K562 (cell line): Measurements from ENCODE around the gene KCNV2. TPM values are rescaled to one million over a fixed set of nuclear protein-coding genes. Genes with fewer than 3 reads are reported as not detected.

ENCODE experiments used
- ATAC-seq: fragments of 200-7000 bp; cut with Tn5 transposase; 3 replicates; pipeline ENCODE4 v1.9.1; 2020; ENCODE audit warnings: moderate library complexity
- BruUV-seq: library from RNA; stranded (reverse); fragments of 400-500 nt; replicated peaks from 2 replicates; lab custom pipeline; 2021; lab: Mats Ljungman, UMichigan
- CTCF ChIA-PET: fragments of 300-600 bp; formaldehyde crosslinking; extraction: SDS; loops from one replicate; lab custom pipeline; 2021; ENCODE audit warnings: low intra/inter-chr PET ratio; lab: Yijun Ruan, JAX
- POLR2A ChIA-PET: fragments of 300-600, 350-650 bp; sonication (Branson Sonifier 250); formaldehyde crosslinking; extraction: SDS; loops from one replicate; lab custom pipeline; 2021; ENCODE audit warnings: antibody characterized with exemption, inconsistent platforms; lab: Yijun Ruan, JAX
- DNase-seq, 4 experiments: peaks; one replicate each; pipeline versions ENCODE4 v3.0.0 to v3.0.0-alpha.2; 2011 to 2018; ENCODE audit warnings: low spot score in 3 of 4, mixed read lengths in 3 of 4; ENCODE audit errors: extremely low read depth in 1 of 4
- FAIRE-seq: peaks from 2 replicates; lab custom pipeline; 2011; peaks lifted over from hg19 to GRCh38; lab: Jason Lieb, UNC
- H2AFZ ChIP-seq: 2 replicates; pipeline ENCODE4 v1.6.0; 2011; ENCODE audit warnings: low read depth, low read length, control low read depth, inconsistent platforms
- H3K27ac ChIP-seq: fragments of 200-600 bp; 3 replicates; pipeline ENCODE4 v1.8.0; 2011; ENCODE audit warnings: low read depth, mild to moderate bottlenecking, control low read depth, inconsistent platforms, low read length, moderate library complexity, mixed read lengths; ENCODE audit errors: extremely low read depth
- H3K27me3 ChIP-seq, 2 experiments: fragments of 300-600 bp in 1 of 2; 2 replicates in 1 of 2; 3 replicates in 1 of 2; pipeline versions ENCODE4 v1.6.0 to v1.8.0; 2011; ENCODE audit warnings: inconsistent platforms in 2 of 2, low read length in 2 of 2, mild to moderate bottlenecking in 1 of 2, mixed read lengths in 1 of 2, moderate library complexity in 1 of 2; ENCODE audit not compliant: control insufficient read depth in 2 of 2, insufficient read depth in 2 of 2
- H3K36me3 ChIP-seq: fragments of 300-600 bp; 3 replicates; pipeline ENCODE4 v1.8.0; 2011; ENCODE audit warnings: mild to moderate bottlenecking, low read length, inconsistent platforms; ENCODE audit not compliant: control insufficient read depth, insufficient read depth
- H3K4me1 ChIP-seq, 2 experiments: fragments of 200-600 bp in 1 of 2; replicated peaks in 1 of 2; 2 replicates in 1 of 2; 3 replicates in 1 of 2; pipeline versions ENCODE4 v1.5.1 to v1.8.0; 2011; ENCODE audit warnings: inconsistent platforms in 2 of 2, low read length in 2 of 2, mild to moderate bottlenecking in 1 of 2, mixed read lengths in 1 of 2, moderate library complexity in 1 of 2; ENCODE audit not compliant: control insufficient read depth in 2 of 2, insufficient read depth in 2 of 2
- H3K4me2 ChIP-seq: 2 replicates; pipeline ENCODE4 v1.6.1; 2011; ENCODE audit warnings: low read length, control low read depth, inconsistent platforms, mixed read lengths; ENCODE audit not compliant: insufficient read depth
- H3K4me3 ChIP-seq: fragments of 200-600 bp; sonication (generic), shearing (Covaris generic); 2 replicates; pipeline ENCODE4 v1.5.1; 2016; ENCODE audit warnings: control low read depth, inconsistent platforms
- H3K79me2 ChIP-seq: fragments of 200-600 bp; 3 replicates; pipeline ENCODE4 v1.8.0; 2011; ENCODE audit warnings: low read length, inconsistent platforms; ENCODE audit not compliant: control insufficient read depth, insufficient read depth
- H3K9ac ChIP-seq, 2 experiments: 2 replicates each; pipeline versions ENCODE4 v1.6.0 to v1.6.1; 2011; ENCODE audit warnings: low read depth in 2 of 2, low read length in 2 of 2, control low read depth in 1 of 2, inconsistent platforms in 1 of 2, mild to moderate bottlenecking in 1 of 2, mixed read lengths in 1 of 2; ENCODE audit not compliant: insufficient read depth in 1 of 2
- H3K9me1 ChIP-seq: one replicate; pipeline ENCODE4 v1.6.0; 2011; ENCODE audit warnings: inconsistent platforms, mild to moderate bottlenecking, low read length, moderate library complexity; ENCODE audit not compliant: control insufficient read depth, insufficient read depth
- H3K9me3 ChIP-seq: replicated peaks from 2 replicates; pipeline ENCODE4 v1.5.1; 2011; ENCODE audit warnings: low read depth, low read length, inconsistent platforms; ENCODE audit not compliant: control insufficient read depth, insufficient read depth
- H4K20me1 ChIP-seq: replicated peaks from 2 replicates; pipeline ENCODE4 v1.6.1; 2011; ENCODE audit warnings: low read length, inconsistent platforms, mixed read lengths; ENCODE audit not compliant: control insufficient read depth, insufficient read depth
- BDP1 ChIP-seq: IDR thresholded peaks from 3 replicates; pipeline ENCODE4 v1.6.1; 2011; ENCODE audit not compliant: insufficient read length, insufficient read depth
- DMBX1 ChIP-seq: fragments of 250-450 bp; sonication (Bioruptor Pico); IDR thresholded peaks from 2 replicates; pipeline ENCODE4 v1.8.0; 2022; ENCODE audit warnings: inconsistent platforms, mild to moderate bottlenecking, moderate library complexity, borderline replicate concordance
- ESRRB ChIP-seq: fragments of 250-450 bp; sonication (Bioruptor Pico); IDR thresholded peaks from 2 replicates; pipeline ENCODE4 v1.5.0; 2020; ENCODE audit warnings: mild to moderate bottlenecking, moderate library complexity, borderline replicate concordance
- HCFC1 ChIP-seq: IDR thresholded peaks from 2 replicates; pipeline ENCODE4 v1.6.1; 2012; ENCODE audit warnings: low read depth, low read length, improper control_type of control experiment
- HNRNPL ChIP-seq: fragments of 200-400 bp; formaldehyde crosslinking; IDR thresholded peaks from 2 replicates; pipeline ENCODE4 v1.6.1; 2017; ENCODE audit warnings: low read depth, mild to moderate bottlenecking, low read length
- JUNB ChIP-seq: fragments of 450-650 bp; formaldehyde crosslinking; conservative IDR thresholded peaks from 2 replicates; pipeline ENCODE4 v1.4.0; 2020; ENCODE audit warnings: mild to moderate bottlenecking
- L3MBTL2 ChIP-seq: fragments of 450-650 bp; IDR thresholded peaks from 2 replicates; pipeline ENCODE4 v1.6.1; 2016; ENCODE audit warnings: mild to moderate bottlenecking, moderate library complexity
- NBN ChIP-seq: fragments of 450-650 bp; IDR thresholded peaks from 2 replicates; pipeline ENCODE4 v1.6.1; 2016; ENCODE audit warnings: low read depth, mild to moderate bottlenecking
- NCOA4 ChIP-seq: fragments of 450-650 bp; IDR thresholded peaks from 2 replicates; pipeline ENCODE4 v1.6.1; 2018; ENCODE audit warnings: mild to moderate bottlenecking; ENCODE audit not compliant: partially characterized antibody
- NFRKB ChIP-seq: fragments of 450-650 bp; IDR thresholded peaks from 2 replicates; pipeline ENCODE4 v1.6.1; 2016; ENCODE audit warnings: low read depth
- PHTF2 ChIP-seq: fragments of 250-450 bp; sonication (Bioruptor Pico); IDR thresholded peaks from 2 replicates; pipeline ENCODE4 v1.5.0; 2021; ENCODE audit warnings: mild to moderate bottlenecking
- TRIM28 ChIP-seq: fragments of 450-650 bp; IDR thresholded peaks from 2 replicates; pipeline ENCODE4 v1.6.1; 2017
- ZFP30 ChIP-seq: fragments of 250-450 bp; sonication (Bioruptor Pico); IDR thresholded peaks from 2 replicates; pipeline ENCODE4 v1.8.0; 2022; ENCODE audit warnings: moderate library complexity, mild to moderate bottlenecking, inconsistent platforms, borderline replicate concordance
- ZNF277 ChIP-seq: fragments of 250-450 bp; sonication (Bioruptor Pico); IDR thresholded peaks from 2 replicates; pipeline ENCODE4 v1.8.0; 2022; ENCODE audit warnings: inconsistent platforms, mild to moderate bottlenecking, moderate library complexity, borderline replicate concordance
- ZNF444 ChIP-seq: fragments of 250-450 bp; sonication (Bioruptor Pico); IDR thresholded peaks from 2 replicates; pipeline ENCODE4 v1.4.0; 2020; ENCODE audit warnings: mild to moderate bottlenecking, moderate library complexity
- ZNF639 ChIP-seq, 2 experiments: fragments of 200-800 bp in 1 of 2; sonication (Bioruptor generic) in 1 of 2; sonication (generic) in 1 of 2; formaldehyde crosslinking in 1 of 2; IDR thresholded peaks in 1 of 2; conservative IDR thresholded peaks in 1 of 2; 2 replicates each; pipeline versions ENCODE4 v1.5.0 to v1.6.1; 2016 to 2020; ENCODE audit warnings: missing compliant biosample characterization in 1 of 2, missing genetic modification characterization in 1 of 2, missing genetic modification reagents in 1 of 2
- WGBS: fragments of 100-300 bp; shearing (Covaris generic); methylation state at CpG from one replicate; pipeline ENCODE4 v1.1.6; 2016; ENCODE audit warnings: low coverage, mixed read lengths; ENCODE audit not compliant: insufficient coverage; ENCODE audit errors: missing lambda C conversion rate; 5-methylcytosine and 5-hydroxymethylcytosine counted together
- in situ Hi-C: fragments of 300-500 bp; cut with MboI; formaldehyde crosslinking; loops from 4 replicates; pipeline ENCODE4 v1.15.0; 2018; ENCODE audit warnings: inconsistent platforms, mixed read lengths
- intact Hi-C: fragments of 100-400 bp; cut with micrococcal nuclease; formaldehyde crosslinking; loops from 2 replicates; pipeline ENCODE4 v1.14.2; 2022
- polyA plus RNA-seq, 8 experiments: library from polyadenylated mRNA; depleted of rRNA in 4 of 8; stranded (reverse) in 5 of 8; unstranded in 3 of 8; fragments of >200 nt; fragmentation: Nextera tagmentation in 2 of 8; fragmentation: Illumina TruSeq in 1 of 8; extraction: Ambion mirVana in 2 of 8; extraction: Trizol in 1 of 8; gene quantifications; 2 replicates each; pipeline versions ENCODE4 v1.2.1 to v1.2.3, GENCODE V29; 2011 to 2014; ENCODE audit warnings: inconsistent platforms in 1 of 8, missing spikeins in 1 of 8
- total RNA-seq, 7 experiments: library from RNA; depleted of rRNA in 6 of 7; stranded (reverse); fragments of >200 nt in 6 of 7; fragmentation: Illumina TruSeq in 2 of 7; extraction: Trizol in 2 of 7; gene quantifications; 2 replicates each; pipeline versions ENCODE4 v1.2.1 to v1.2.3, GENCODE V29; 2011 to 2021; ENCODE audit warnings: low replicate concordance in 1 of 7
- TF ChIP-seq, protein P1 (sequence below): sonication (generic); formaldehyde crosslinking; IDR thresholded peaks from 2 replicates; pipeline ENCODE4 v1.8.1; 2023; ENCODE audit warnings: mild to moderate bottlenecking, missing genetic modification reagents
- TF ChIP-seq, protein P2 (sequence below), 3 experiments: fragments of 200-800 bp in 1 of 3; sonication (Bioruptor generic) in 1 of 3; sonication (generic) in 1 of 3; formaldehyde crosslinking in 1 of 3; IDR thresholded peaks; 2 replicates each; pipeline versions ENCODE4 v1.6.1 to v1.8.0; 2016 to 2022; ENCODE audit warnings: mild to moderate bottlenecking in 2 of 3, missing compliant biosample characterization in 2 of 3, missing genetic modification characterization in 2 of 3, missing genetic modification reagents in 1 of 3

Gene KCNV2
- total and polyA plus RNA-seq, 9 of the 15 experiments (the other 6 are each of a cell fraction or from before 2014, with no cell fraction given), result 0.03 TPM; not detected in 8

GRCh38 chr9:2691626-2692025, 25.7 kb upstream of the KCNV2 start:
- Histone ChIP-seq H3K4me2 (no peak overlapping the region), H3K9ac (no peak overlapping the region), H3K9me3 (no peaks in the 10 kb centered on the region), H2AFZ (no peak overlapping the region), H3K4me3 (no peak overlapping the region), H3K4me1 (no peaks in the 10 kb centered on the region; a peak in 1 of 5 replicates), H3K27me3 (no peaks in the 10 kb centered on the region), H3K79me2 (no peaks in the 10 kb centered on the region), H3K36me3 (no peaks in the 10 kb centered on the region), H4K20me1 (no peaks in the 10 kb centered on the region), H3K9me1 (no peaks in the 10 kb centered on the region), H3K27ac (no peak overlapping the region)
- CTCF ChIA-PET, result no interaction called here
- intact Hi-C loops, result no loop called here
- BruUV-seq, result no TSS peak
- ATAC-seq (no peak), FAIRE-seq (no peak), DNase-seq (no peak)
- in situ Hi-C loops, result no loop called here
- POLR2A ChIA-PET, result no interaction called here
- WGBS, result 6% methylated on average over 2 of the region's 2 CpGs
- no peak for TF ChIP-seq DMBX1 (CRISPR knock-in tag)
- TF ChIP-seq NBN, result no peak
- no peak for TF ChIP-seq ESRRB (CRISPR knock-in tag)
- TF ChIP-seq ZNF277 (CRISPR knock-in tag), result no peak
- TF ChIP-seq, protein P1, sequence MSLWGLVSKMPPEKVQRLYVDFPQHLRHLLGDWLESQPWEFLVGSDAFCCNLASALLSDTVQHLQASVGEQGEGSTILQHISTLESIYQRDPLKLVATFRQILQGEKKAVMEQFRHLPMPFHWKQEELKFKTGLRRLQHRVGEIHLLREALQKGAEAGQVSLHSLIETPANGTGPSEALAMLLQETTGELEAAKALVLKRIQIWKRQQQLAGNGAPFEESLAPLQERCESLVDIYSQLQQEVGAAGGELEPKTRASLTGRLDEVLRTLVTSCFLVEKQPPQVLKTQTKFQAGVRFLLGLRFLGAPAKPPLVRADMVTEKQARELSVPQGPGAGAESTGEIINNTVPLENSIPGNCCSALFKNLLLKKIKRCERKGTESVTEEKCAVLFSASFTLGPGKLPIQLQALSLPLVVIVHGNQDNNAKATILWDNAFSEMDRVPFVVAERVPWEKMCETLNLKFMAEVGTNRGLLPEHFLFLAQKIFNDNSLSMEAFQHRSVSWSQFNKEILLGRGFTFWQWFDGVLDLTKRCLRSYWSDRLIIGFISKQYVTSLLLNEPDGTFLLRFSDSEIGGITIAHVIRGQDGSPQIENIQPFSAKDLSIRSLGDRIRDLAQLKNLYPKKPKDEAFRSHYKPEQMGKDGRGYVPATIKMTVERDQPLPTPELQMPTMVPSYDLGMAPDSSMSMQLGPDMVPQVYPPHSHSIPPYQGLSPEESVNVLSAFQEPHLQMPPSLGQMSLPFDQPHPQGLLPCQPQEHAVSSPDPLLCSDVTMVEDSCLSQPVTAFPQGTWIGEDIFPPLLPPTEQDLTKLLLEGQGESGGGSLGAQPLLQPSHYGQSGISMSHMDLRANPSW (CRISPR knock-in tag), result no peak
- TF ChIP-seq ZNF444 (CRISPR knock-in tag), result no peak
- no peak for TF ChIP-seq ZFP30 (CRISPR knock-in tag)
- TF ChIP-seq NFRKB, result no peak
- no peak for TF ChIP-seq BDP1
- TF ChIP-seq NCOA4, result no peak
- TF ChIP-seq HNRNPL, result no peak
- no peak for TF ChIP-seq JUNB (CRISPR knock-in tag)
- TF ChIP-seq HCFC1, result no peak
- no peak for TF ChIP-seq TRIM28
- TF ChIP-seq PHTF2, result no peak
- no peak for TF ChIP-seq ZNF639 (CRISPR knock-in tag; conservative IDR thresholded peaks at IDR 0.05 in 1 of 2, IDR thresholded peaks at IDR 0.05 in 1 of 2)
- TF ChIP-seq, protein P2, sequence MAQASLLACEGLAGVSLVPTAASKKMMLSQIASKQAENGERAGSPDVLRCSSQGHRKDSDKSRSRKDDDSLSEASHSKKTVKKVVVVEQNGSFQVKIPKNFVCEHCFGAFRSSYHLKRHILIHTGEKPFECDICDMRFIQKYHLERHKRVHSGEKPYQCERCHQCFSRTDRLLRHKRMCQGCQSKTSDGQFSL (CRISPR knock-in tag; IDR thresholded peaks at IDR 0.05), result no peak
- TF ChIP-seq, protein P2 (tag; IDR thresholded peaks at IDR 0.05), result no peak
- no peak for TF ChIP-seq L3MBTL2
